Nephron (organoid): ENCODE results near the gene SUMO2.

Experiments
- H3K27ac Mint-ChIP-seq, 3 experiments: 2 replicates each; pipeline ENCODE4 v1.8.0; 2020; ENCODE audit warnings: mixed read lengths in 3 of 3, mild to moderate bottlenecking in 2 of 3, moderate library complexity in 1 of 3
- H3K27me3 Mint-ChIP-seq: 2 replicates; pipeline ENCODE4 v1.8.0; 2021; ENCODE audit warnings: low read depth, mild to moderate bottlenecking, moderate library complexity, mixed read lengths
- H3K36me3 Mint-ChIP-seq: 2 replicates; pipeline ENCODE4 v1.8.0; 2020; ENCODE audit warnings: low read depth, mixed read lengths
- H3K4me1 Mint-ChIP-seq: 2 replicates; pipeline ENCODE4 v1.8.0; 2020; ENCODE audit warnings: mixed read lengths
- H3K4me3 Mint-ChIP-seq, 3 experiments: 2 replicates each; pipeline ENCODE4 v1.8.0; 2020; ENCODE audit warnings: mild to moderate bottlenecking in 3 of 3, mixed read lengths in 3 of 3, moderate library complexity in 2 of 3
- H3K9me3 Mint-ChIP-seq: 2 replicates; pipeline ENCODE4 v1.8.0; 2020; ENCODE audit warnings: mixed read lengths
- TF ChIP-seq, protein P1 (sequence below), 3 experiments: fragments of 200-600 bp; sonication (generic); IDR thresholded peaks; one replicate each; pipeline ENCODE4 v1.5.0; 2021; ENCODE audit warnings: antibody characterized with exemption in 3 of 3; ENCODE audit not compliant: unreplicated experiment in 3 of 3

The SUMO2 gene

DNA sequence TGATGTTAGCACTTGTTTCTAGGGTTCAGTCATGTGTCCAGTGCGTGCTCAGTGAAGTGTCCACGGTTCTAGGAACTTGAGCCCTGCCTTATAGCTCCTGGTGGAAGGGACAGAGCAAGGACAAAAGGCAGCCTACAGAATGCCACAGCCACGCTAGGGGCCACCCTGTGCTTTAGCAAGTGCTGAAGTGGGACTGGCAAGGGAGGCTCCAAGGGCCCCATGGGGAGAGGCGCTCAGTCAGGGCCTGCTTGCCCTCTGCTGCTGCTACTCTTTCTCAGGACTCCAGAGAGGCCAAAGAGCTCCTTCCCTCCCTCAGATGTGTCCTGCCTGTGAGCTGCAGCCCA is 58.0 kb downstream of the SUMO2 start:
- H3K4me3 Mint-ChIP-seq: no peak overlapping the region

DNA sequence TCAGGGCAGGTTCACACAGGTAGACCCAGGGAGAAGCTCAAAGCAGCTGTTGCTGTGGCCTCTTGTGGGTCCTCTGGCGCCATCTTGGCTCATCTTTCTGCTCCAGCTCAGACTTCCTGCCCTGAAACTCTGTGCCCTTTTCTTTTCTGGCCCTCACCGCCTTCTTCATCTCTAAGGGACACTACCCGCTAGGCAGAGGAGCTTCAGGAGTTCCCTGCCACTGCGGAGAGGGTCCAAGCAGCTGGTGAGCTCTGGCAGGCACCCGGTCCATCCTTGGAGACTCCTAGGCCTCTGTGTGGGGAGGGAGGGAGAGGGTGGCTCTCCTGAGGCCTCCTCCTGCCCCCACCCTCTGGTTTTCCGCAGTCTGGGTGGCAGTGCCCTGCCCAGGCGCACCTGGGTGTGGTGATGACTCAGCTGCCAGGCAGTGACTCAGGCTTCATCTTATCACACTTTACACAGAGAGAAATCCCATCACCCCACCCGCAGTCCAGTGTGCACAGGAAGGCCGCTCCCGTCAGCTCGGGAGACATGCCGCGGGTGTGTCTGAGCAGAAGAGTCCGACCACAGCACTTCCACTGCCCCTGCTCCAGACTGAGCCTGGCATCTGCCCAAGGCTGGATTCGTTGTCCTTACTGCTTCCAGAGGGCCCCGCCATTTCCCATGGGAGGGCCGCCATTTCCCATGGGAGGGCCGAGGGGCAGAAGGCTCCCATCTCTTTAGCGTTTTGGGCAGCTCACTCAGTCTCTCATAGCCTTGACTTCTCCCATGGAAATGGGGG is 58.5 kb downstream of the SUMO2 start:
- Mint-ChIP-seq H3K4me1 (no peaks in the 10 kb centered on the region), H3K4me3 (no peak overlapping the region), H3K27me3 (no peaks in the 10 kb centered on the region), H3K9me3 (no peaks in the 10 kb centered on the region), H3K36me3 (peaks cover 18% of the 10 kb centered on the region), H3K27ac (no peak overlapping the region)
- TF ChIP-seq, protein P1, sequence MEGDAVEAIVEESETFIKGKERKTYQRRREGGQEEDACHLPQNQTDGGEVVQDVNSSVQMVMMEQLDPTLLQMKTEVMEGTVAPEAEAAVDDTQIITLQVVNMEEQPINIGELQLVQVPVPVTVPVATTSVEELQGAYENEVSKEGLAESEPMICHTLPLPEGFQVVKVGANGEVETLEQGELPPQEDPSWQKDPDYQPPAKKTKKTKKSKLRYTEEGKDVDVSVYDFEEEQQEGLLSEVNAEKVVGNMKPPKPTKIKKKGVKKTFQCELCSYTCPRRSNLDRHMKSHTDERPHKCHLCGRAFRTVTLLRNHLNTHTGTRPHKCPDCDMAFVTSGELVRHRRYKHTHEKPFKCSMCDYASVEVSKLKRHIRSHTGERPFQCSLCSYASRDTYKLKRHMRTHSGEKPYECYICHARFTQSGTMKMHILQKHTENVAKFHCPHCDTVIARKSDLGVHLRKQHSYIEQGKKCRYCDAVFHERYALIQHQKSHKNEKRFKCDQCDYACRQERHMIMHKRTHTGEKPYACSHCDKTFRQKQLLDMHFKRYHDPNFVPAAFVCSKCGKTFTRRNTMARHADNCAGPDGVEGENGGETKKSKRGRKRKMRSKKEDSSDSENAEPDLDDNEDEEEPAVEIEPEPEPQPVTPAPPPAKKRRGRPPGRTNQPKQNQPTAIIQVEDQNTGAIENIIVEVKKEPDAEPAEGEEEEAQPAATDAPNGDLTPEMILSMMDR (IDR thresholded peaks at IDR 0.05; ENCODE audit: unreplicated experiment in 3 of 3): no peak

More for the DNA sequence above, 58.0 kb downstream of the SUMO2 start:
- H3K27ac Mint-ChIP-seq: no peak overlapping the region
- H3K4me1 Mint-ChIP-seq: no peaks in the 10 kb centered on the region
- TF ChIP-seq, protein P1 (IDR thresholded peaks at IDR 0.05; ENCODE audit: unreplicated experiment in 3 of 3): no peak
- H3K27me3 Mint-ChIP-seq: no peaks in the 10 kb centered on the region
- peaks cover 22% of the 10 kb centered on the region for H3K36me3 Mint-ChIP-seq
- no peaks in the 10 kb centered on the region for H3K9me3 Mint-ChIP-seq

DNA sequence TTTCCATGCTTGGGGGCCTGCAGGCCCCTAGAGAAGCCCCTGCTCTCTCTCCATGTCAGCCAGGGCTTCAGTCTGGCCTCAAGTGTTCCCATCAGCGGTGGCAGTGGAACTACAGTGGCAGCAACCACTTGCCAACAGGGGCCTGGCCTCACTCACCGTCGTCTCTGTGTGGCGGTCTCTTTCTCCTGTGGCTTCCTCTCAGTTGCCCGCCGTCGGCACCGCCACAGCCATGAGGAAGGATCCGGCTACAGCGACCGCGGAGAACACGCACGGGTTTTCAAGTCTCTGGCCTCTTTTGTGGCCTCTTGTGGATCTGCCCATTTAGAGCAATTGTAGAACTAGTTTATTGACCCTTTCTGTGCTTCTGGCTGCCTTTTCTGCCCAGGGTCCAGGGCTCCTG is 64.5 kb downstream of the SUMO2 start:
- H3K4me3 Mint-ChIP-seq: no peak overlapping the region
- peaks cover 15% of the 10 kb centered on the region for H3K4me1 Mint-ChIP-seq

DNA sequence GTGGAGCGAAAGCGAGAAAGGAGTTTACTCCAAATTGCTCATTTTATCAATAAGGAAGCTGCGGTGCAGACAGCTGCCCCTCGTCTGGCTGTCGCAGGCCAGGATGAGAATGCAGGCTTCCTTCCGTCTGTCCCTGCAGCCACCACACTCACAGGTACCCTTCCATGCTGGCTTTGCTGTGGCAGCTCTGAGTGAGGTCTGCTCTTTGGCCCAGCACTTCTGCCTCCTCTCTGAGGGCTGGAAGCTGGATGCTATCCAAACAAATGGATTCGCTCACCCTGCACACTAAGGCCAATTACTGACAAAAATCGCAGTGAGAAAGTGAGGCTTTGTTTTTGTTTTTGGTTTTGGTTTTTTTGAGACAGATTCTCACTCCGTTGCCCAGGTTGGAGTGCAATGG is 66.0 kb downstream of the SUMO2 start:
- Mint-ChIP-seq H3K27me3 (no peaks in the 10 kb centered on the region), H3K4me3 (peak overlapping the region in 1 of 3 experiments; percentile 30), H3K9me3 (no peaks in the 10 kb centered on the region), H3K27ac (no peak overlapping the region), H3K4me1 (peaks cover 21% of the 10 kb centered on the region), H3K36me3 (peaks cover 29% of the 10 kb centered on the region)
- TF ChIP-seq, protein P1 (IDR thresholded peaks at IDR 0.05; ENCODE audit: unreplicated experiment in 3 of 3): no peak

More for the DNA sequence above, 64.5 kb downstream of the SUMO2 start:
- Mint-ChIP-seq H3K36me3 (peaks cover 23% of the 10 kb centered on the region), H3K27ac (no peak overlapping the region), H3K27me3 (no peaks in the 10 kb centered on the region), H3K9me3 (no peaks in the 10 kb centered on the region)
- TF ChIP-seq, protein P1 (IDR thresholded peaks at IDR 0.05; ENCODE audit: unreplicated experiment in 3 of 3): no peak
